Ovary (tissue), 3 donors: ENCODE data around the gene CACNA1A.

Source experiments
- POLR2A ChIP-seq: fragments of 450-650 bp; IDR thresholded peaks from one replicate; pipeline ENCODE4 v1.6.1; 2017; ENCODE audit warnings: antibody characterized with exemption, mild to moderate bottlenecking, moderate library complexity
- TF ChIP-seq, protein P1 (sequence below), 3 donors: fragments of 450-650 bp in 2 of 3; fragments of 200-600 bp in 1 of 3; IDR thresholded peaks; one replicate each; pipeline versions ENCODE4 v1.5.1 to v1.8.0; 2016 to 2022; ENCODE audit warnings: antibody characterized with exemption in 3 of 3, mild to moderate bottlenecking in 1 of 3
- donor health status: DM: no; HTN: no; CAD: no.

DNA sequence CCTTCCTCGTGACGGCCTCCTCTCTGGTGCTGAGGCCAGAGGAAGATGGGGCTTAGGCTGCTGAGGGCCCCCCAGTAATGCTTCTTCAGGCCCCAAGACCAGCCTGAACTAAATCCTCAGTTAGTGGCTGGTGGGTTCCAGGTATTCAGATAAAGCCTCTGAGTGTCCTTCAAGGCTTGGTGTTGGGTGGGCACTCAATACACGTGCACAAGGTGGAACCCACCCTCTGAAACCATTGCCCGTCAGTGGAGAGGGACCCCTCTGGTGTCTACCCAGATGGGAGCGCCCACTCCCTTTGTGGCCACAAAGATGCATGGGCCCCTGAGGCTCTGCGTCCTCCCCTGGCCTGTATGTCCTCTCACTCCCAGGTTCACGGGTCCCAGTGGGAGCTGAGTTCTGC, 277.0 kb downstream of the CACNA1A start:
- TF ChIP-seq, protein P1, sequence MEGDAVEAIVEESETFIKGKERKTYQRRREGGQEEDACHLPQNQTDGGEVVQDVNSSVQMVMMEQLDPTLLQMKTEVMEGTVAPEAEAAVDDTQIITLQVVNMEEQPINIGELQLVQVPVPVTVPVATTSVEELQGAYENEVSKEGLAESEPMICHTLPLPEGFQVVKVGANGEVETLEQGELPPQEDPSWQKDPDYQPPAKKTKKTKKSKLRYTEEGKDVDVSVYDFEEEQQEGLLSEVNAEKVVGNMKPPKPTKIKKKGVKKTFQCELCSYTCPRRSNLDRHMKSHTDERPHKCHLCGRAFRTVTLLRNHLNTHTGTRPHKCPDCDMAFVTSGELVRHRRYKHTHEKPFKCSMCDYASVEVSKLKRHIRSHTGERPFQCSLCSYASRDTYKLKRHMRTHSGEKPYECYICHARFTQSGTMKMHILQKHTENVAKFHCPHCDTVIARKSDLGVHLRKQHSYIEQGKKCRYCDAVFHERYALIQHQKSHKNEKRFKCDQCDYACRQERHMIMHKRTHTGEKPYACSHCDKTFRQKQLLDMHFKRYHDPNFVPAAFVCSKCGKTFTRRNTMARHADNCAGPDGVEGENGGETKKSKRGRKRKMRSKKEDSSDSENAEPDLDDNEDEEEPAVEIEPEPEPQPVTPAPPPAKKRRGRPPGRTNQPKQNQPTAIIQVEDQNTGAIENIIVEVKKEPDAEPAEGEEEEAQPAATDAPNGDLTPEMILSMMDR (IDR thresholded peaks at IDR 0.05): no peak
- TF ChIP-seq POLR2A: no peak
